GM20431 (cell line): ENCODE results near the gene ATP6V0E2.

Experiments used
- in situ Hi-C: fragments of 300-500 bp; cut with MseI, MboI; formaldehyde crosslinking; loops from one replicate; pipeline ENCODE4 v1.15.0; 2020; ENCODE audit warnings: low sequenced_read_pairs; ENCODE audit not compliant: unreplicated experiment

Gene ATP6V0E2

DNA sequence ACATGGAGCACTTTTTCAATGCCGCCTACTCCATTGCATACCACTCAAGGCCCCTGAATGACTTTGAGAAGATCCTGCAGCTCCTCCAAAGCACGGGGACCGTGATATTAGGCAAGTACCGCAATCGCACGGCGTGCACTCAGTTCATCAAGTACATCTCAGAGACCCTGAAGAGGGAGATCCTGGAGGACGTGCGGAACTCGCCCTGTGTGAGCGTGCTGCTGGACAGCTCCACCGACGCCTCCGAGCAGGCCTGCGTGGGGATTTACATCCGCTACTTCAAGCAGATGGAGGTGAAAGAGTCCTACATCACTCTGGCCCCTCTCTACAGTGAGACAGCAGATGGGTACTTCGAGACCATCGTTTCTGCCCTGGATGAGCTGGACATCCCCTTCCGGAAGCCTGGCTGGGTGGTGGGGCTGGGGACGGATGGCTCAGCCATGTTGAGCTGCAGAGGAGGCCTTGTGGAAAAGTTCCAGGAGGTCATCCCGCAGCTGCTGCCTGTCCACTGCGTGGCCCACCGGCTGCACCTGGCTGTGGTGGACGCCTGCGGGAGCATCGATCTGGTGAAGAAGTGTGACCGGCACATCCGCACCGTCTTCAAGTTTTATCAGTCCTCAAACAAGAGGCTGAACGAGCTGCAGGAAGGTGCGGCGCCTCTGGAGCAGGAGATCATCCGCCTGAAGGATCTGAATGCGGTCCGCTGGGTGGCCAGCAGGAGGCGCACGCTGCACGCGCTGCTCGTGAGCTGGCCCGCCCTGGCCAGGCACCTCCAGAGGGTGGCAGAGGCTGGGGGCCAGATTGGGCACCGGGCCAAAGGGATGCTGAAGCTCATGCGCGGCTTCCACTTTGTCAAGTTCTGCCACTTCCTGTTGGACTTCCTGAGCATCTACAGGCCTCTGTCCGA is 12.7 kb upstream of the ATP6V0E2 start:
- in situ Hi-C loops, result no loop called here

DNA sequence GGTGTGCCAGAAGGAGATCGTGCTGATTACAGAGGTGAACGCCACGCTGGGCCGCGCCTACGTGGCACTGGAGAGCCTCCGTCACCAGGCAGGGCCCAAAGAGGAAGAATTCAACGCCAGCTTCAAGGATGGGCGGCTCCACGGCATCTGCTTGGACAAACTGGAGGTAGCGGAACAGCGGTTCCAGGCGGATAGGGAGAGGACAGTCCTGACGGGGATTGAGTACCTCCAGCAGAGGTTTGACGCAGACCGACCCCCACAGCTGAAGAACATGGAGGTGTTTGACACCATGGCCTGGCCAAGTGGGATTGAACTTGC is 12.1 kb upstream of the ATP6V0E2 start:
- in situ Hi-C loops, result no loop called here

DNA sequence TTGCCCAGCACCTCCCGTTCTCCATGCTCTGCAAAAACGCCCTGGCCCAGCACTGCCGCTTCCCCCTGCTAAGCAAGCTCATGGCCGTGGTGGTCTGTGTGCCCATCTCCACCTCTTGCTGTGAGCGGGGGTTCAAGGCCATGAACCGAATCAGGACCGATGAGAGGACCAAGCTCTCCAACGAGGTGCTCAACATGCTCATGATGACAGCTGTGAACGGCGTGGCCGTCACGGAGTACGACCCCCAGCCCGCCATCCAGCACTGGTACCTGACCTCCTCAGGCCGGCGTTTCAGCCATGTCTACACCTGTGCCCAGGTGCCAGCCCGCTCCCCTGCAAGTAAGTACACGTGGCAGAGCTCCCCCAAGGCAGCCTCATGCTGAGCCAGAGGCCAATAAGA is 11.6 kb upstream of the ATP6V0E2 start:
- in situ Hi-C loops, result no loop called here

DNA sequence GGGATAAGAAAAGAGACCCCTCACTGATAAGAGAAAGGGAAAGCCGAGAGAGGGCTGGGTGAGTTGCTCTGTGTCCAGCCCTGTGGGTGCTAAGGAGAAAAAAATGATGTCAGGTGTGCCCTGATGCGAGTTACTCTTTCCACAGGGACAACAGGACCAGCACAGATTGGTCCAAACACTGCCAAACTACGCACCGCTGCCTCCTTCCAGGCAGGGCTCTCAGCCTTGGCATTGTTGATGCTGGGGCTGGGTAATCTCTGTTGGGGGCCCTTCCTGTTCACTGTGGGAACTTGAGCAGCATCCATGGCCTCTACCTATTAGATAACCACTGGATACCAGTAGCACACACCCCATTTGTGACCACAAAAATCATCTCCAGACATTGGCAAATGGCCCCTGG is 10.3 kb upstream of the ATP6V0E2 start:
- in situ Hi-C loops, result no loop called here

DNA sequence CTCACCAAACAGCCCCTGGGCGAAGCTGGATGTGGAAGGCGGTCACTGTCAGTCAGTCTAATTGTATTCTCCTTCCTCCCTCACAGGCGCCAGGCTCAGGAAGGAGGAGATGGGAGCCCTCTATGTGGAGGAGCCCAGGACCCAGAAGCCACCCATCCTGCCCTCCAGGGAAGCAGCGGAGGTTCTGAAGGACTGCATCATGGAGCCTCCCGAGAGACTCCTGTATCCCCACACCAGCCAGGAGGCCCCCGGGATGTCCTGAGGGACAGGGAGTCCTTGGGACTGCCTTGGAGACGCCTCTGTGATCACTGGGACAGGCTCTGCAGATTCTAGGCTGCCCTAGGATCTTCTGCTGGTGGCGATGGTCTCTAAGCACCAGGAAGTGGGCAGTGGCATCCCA is 9.7 kb upstream of the ATP6V0E2 start:
- in situ Hi-C loops, result no loop called here

DNA sequence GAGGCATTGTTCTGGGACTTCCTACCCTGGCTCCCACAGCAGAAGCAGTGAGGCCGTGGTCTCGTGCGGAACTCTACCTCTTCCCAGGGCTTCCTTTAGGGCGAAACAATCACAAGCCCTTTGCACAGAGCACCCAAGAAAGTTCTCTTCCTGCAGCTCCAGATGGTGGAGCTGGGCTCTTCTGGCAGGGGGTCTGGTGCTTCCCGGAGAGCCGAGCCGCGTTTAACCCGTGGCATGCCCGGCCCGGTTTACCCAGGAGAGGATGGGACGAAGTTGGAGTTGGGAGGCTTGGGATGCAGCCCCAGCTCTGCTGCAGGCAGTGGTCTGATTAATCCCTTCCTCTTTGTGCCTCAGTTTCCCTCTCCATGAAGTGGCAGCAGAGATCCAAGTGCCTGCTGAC is 9.0 kb upstream of the ATP6V0E2 start:
- in situ Hi-C loops, result no loop called here

DNA sequence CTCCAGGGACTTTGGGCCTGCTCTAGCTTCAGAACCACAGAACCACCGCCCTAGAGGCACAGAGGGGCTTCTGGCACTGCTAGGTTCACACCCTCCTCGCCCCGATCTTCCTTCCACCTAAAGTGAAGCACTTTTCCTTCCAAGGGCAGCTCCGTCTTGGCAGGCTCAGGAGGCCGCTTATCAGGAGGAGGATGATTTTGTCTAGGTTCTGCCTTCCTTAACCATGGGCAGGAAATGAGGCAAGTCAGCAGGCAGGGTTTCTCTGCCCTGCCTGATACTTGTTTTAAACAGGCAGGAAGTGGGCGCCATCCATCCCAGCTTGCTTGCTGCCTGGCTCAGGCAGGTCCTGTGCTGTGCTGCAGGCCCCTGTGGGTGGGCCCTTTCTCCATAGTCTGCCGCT is 8.3 kb upstream of the ATP6V0E2 start:
- in situ Hi-C loops, result no loop called here

DNA sequence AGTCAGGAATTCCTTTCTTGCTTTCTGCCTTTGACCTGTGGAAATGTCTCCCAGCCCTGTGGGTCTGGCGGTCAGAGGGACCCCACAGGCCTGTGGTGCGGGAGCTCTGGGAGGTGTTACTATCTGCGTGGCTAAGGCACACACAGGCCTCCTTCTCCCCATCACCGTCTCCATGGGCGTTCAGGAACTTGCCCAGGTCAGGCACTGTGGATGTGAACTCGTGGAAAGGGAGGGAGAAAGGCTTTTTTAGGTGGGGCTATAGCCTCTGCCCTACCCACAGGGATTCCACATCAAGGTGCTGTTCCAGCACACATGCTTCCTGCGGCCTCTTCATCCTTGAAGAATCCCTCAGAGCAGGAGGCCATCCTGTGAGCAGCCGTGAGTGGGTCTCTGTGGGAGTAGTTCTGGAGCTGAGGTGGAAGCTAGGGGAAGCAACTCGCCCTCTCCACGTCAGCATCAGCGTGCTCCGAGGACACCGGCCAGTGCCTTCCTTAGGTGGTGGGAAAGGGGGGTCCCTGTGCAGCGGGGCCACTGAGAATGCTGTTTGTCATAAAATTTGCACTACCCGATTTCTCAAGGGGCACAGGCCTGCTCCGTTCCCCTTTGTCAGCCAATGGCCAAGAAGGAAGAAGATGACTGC is 7.5 kb upstream of the ATP6V0E2 start:
- in situ Hi-C loops, result no loop called here

DNA sequence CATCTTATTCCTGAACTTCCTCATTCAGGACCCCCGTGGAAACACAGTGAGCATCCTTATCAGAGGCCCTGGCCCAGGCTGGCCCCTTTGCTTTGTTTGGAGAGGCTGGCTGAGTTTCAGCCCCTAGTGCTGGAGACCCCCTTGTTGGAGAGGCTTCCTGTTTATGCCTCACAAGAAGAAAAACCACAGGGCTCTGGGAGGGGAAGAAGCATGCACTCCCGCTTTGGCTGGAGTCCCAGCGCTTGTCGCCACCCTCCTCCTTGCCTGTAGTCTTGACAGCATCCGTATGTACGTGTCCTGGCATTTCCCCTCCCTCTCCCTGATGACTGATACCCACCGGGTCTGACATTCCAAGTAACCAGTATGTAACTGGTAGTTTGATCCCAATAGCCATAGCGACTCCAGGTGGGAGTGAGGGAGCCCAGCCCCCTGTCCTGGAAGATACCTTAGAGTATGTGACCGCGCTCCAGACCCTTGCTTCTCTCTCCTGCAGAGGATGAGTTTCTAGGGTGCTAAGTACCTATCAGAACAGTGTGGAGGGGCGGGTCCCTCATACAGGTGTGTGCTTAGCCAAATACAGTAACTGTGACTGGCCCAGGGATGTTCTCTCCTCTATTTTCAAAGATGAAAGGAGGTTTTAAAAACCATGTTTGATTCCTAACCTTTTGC is 6.9 kb upstream of the ATP6V0E2 start:
- in situ Hi-C loops, result no loop called here

DNA sequence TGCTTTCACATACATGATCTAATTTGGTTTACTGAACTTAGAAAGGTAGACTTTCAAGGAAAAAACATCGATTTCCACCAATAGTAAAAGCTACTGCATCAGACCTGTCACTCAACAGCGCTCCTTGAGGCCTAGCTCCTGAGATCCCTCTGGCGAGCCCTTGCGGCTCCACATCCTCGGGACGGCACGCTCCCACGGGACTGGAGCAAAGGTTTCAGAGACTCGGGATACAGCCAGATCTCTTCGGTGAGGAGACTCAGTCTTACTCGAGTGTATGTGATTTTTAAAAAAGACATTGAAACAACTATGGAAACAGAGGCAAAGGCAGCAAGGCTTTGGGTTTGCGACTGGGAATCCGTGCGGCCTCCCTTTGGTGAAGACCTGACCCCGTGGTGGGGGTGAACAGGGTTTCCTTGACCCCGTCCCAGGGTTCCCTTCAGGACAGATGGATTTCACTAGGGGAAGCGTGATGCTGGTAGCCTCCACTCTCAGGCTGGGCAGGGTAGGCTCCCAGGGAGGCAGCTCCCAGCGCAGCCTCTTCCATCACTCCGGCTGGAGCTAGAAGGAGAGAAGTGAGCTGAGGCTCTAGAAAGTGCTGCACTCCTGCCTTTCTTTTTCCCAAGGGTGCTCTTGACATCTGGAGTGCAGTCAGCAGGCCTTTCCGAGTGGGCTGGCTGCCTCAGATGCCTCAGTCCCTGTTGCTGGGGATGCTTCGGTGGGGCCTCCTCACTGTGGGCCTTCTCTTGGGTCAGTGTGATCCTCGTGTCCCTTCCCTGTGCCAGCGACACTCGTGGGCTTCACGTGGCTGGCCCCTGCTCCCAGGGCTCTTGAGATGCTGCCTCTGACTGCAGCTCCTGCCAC is 5.8 kb upstream of the ATP6V0E2 start:
- in situ Hi-C loops, result no loop called here

DNA sequence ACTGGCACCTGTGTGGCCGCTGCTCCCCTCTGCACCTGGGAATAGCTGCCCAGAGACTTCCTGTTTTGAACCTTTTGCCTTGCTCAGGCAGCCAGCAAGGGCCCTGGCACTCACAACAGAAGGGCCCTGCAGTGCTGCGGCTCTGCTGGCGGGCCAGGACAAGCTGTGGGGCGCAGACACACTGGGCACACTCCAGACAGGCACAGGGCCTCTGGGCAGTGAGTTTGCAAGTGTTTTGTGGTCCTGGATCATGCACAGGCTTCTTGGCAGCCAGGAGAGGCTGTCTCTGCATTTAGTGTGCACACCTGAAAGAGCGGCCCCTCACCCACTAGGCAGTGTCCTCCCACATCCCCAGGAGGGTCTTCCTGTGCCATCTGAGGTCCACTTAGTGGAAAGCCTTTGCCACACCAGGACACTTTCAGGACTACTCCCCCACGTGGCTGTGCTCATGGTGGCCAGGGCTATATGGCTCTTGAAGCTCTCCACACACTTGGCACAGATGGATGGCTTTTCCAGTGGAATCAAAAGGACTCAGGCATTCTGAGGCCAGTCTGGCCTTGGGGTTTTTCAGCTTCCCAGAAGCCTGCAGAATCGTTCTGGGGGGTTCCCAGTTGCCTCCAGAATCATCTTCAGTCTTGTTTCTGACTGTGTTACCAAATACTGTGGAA is 5.0 kb upstream of the ATP6V0E2 start:
- in situ Hi-C loops, result no loop called here

DNA sequence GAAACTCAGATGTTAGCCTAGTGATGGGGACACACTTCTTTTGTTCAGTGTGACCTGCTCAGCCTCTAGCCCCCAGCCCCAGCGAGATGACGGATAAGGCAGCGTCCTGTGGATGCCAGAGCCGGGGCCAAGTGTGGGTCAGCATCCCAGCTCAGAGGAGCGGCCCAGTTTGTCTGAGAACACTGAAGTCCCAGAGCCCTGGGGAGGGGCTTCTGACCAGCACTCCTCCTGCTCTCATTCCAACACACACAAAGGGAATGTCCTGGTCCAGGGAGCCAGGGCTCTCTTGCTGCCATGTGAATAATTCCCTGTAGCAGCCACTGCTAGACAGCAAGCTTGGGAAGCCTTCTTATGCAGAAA is 4.5 kb upstream of the ATP6V0E2 start:
- in situ Hi-C loops, result no loop called here

DNA sequence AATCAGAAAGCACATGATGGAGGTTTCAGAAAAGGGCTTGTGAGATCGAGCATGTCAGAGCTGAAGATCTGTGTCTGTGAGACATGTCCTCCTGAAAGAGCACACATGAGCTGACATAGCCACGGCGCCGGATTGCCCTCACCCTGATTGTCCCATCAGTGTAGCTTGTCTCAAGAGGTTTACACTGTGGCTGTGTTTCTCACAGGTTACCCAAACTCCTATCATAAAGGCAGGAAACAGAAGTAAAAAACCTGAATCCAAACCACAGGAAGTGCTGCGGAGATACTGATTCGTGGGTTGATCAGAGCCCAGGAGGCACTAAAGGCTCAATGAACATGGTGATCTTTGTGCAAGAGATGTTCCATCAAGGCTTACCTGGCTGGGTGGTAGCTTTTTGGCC is 3.9 kb upstream of the ATP6V0E2 start:
- in situ Hi-C loops, result no loop called here

DNA sequence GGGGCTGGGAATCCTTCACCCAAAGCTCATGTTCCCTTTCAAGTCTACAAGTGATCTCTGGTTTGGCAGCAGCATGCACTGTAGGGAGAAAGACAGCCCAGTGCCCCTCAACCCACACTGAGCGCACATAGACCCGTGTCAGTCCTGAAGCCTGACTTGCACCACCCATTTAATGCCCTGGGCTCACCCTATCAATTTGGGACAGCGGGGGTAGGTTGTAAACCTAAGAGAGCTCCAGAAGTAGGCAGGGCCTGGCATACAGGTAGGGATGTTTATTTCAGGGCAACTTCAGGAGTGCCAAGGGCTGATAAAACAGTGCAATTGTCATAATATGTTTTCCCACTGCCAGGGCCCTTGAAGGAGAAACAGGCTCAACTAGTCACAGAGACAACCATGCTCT is 3.5 kb upstream of the ATP6V0E2 start:
- in situ Hi-C loops, result no loop called here

DNA sequence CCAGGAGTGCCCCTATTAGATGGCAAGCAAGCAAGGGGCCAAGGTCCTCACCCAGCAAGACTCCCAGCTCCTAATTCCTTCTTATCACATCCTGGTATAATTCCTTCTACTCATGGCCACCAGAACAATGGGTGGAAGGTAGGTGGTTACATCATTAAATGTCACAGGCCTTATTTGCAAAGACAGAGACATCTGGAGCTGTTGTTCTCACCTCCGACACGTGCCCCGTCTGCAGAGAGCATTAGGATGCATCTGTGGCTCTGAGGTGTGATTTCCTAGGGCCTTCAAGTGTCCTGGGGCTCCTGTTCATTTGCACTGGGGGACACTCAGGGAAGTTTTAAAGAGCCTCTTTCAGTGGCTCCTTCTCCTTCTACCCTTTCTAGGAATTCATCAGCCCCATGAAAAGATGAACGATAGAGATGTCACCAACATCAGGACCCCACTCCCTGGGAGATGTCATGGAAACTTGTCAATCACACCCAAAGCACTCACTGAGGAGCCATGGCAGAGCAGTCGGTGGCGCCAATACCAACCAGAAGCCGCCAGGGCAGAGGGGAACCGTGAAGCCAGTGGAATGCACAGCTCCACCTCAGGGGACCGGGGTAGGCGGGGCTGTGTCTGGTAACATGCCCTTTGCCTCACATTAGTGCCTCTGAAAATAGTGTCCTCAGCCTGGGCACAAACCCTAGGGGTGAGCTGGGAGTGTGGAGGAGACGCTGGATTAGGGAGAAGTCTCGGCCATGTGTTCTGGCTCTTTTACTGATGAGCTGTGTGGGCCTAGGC is 2.9 kb upstream of the ATP6V0E2 start:
- in situ Hi-C loops, result no loop called here

DNA sequence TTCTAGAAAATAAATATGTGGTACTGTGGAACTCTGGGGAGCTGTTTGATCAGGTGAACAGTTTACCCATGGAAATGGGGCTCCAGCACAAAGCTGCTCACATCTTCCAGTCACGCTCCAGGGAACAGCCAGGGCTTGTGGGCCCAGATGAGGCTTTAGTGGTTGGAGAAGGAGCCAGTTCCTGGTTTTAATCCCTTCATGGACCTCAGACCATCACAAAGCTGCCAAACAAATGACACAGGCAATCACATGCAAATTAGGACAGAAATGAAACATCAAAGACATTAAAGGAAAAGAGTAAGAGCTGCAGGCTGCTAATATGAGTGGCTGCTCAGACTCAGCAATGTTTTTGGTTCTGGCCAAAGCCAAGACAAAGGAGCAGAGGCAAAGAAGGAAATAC is 2.2 kb upstream of the ATP6V0E2 start:
- in situ Hi-C loops, result no loop called here

DNA sequence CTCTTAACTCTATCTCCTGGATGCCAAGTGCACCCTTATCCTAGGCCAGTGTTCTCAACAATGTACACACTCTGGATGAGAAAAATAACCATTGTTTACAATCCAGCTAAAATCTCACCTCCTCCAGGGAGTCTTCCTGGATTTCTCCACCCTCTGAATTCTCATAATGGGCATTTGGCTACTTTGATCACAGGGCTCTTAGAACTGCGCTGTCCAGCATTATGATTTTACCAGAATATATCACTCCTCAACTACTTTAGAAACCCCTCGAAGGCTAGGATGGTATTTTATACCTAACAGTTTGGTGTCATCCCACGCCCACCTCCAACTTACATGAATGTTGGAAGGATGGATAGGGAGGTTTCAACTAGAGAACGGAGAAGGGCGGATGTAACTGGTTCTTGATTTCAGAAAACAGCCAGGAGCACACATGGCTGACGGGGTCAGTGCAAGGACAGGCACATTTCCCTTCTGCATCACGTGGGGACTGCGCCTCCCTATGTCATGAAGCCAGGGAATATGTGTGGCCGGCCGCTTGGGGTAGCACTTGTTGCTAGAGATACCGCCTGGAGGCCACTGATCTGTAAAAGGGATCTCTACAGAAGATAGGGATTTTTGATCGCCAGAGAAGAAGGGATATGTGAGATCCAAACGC is 1.2 kb upstream of the ATP6V0E2 start:
- in situ Hi-C loops, result no loop called here

DNA sequence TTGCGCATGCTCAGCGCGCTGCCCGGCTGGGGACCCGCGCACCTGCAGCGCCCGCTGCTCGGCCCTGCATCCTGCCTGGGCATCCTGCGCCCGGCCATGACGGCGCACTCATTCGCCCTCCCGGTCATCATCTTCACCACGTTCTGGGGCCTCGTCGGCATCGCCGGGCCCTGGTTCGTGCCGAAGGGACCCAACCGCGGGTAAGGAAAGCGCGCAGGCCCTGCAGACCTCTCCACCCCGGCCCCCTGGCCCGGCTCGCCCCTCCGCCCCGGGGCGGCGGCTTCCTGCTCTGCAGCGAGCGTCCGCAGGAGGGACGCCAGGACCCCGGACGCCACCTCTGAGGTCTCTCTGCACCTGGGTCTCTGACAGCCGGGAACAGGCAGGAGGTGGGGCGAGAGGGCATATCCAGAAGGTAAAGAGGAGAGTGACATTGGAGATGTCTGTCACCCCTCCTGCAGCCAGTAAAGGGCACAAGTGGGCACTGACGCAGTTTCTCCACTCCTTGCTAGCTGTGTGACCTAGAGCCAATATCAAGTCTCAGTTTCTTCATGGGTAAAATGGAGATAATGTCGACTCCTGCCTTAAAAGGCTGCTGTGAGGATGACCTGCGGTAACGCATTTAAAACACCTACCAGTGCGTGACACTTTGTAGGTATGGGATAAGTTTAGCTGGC is 338 bp downstream of the ATP6V0E2 start:
- in situ Hi-C loops, result no loop called here
